HG02571 (cell line): ENCODE results near the gene RSRC1.
"Not testable (repeated sequence)": the region's sequence is repeated elsewhere in the genome, so short reads cannot be mapped to it uniquely, and the experiment has no call there.

ENCODE experiments used
- ATAC-seq: cut with Tn5 transposase; IDR thresholded peaks from one replicate; pipeline ENCODE4 v1.9.1; 2021; ENCODE audit warnings: mild to moderate bottlenecking, moderate library complexity; ENCODE audit not compliant: unreplicated experiment

The RSRC1 gene

DNA sequence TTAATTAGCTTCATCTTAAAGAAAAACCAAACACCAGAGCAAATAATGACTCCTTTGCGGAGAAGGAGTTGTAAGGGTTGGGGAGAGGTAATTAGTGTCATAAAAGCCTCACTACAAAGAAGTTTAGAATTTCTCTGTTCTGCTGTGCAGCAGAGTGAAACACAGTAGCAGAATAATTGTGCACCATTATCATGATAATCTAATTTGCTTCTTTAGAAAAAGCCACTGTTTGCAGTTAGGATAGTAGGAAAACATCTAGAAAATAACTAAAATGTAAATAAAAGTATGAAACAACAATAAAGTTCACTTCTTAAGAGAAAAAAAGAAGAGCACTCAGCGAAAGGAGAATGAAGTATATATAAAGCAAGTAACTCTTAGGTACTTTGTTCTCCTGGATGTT lies 9.2 kb upstream of the RSRC1 start:
- ATAC-seq: no peak

DNA sequence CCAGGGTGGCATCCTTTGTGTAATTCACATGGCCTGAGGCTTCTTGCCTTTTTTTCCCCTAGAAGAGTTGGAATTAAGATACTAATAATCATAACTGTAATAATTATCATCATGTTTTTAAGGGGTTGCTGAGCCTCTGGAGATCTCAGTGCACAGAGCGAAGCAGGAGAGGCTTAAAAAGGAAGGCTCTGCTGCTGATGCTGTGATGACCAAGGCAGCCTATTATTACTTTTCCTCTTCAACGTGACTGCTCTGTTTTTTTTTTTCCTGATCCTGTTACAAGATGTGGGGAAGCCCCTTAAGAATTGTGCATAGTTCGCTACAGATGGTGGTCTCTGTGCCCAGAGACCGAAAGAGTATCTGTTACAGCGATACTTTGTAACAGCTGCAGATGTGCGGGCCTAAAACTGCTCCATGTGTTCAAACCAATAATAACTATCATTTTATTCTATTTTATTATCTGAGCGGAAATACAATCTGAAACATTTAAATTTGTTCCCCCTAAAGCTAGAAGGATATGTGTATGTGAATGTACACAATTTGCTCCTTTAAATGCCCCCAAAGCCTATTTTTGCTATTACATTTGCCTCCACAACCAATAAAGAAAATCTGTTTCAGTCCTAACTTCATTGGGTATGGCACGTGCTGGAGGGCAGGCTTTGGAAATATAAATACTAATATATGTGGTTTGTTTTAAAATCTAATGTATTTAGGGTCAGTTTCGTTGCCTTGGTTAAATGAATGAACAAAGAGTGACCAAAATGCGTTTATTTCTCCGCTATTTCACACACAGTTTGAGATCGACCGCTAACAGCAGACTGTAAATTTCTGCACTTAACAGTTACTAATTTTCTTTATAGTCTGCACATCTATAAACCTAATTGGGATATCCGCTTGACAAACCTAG lies 8.3 kb upstream of the RSRC1 start:
- ATAC-seq: no peak

DNA sequence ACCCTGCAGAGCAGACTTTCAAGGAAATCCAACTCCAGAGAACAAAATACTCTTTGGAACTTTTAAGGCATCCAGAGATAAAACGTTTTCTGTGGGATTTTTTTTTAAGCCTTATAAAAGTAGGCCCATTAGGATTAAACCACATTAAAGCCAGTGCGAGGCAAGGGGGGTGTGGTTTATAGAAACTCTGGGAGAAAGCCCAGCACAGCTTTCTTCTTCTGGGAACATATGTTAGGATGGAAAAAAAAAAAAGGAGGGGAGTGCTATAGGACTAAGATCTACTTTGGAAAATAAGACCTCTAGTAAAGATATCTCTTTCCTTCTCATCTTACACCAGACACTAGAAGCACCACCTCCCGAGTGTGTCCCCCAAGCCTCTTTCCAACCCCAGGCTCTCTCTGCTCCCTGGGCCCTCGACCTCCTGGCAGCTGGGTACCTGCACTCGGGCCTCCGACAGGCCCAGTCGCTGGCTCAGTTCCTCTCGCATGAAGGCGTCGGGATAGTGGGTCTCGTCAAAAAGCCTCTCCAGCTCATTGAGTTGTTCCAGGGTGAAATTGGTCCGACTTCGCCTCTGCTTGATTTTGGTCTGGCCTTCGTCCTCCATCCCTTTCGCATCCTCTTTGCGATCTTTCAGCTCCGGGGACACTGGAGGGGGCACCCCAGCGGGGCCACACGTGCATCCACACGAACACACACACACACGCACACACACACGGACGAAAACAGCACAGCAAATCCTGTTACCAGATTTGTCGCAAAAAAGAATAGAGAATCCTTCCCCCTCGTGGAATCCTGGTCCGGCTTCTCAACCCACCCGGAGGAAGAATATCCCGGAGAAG lies 7.4 kb upstream of the RSRC1 start:
- no peak for ATAC-seq

DNA sequence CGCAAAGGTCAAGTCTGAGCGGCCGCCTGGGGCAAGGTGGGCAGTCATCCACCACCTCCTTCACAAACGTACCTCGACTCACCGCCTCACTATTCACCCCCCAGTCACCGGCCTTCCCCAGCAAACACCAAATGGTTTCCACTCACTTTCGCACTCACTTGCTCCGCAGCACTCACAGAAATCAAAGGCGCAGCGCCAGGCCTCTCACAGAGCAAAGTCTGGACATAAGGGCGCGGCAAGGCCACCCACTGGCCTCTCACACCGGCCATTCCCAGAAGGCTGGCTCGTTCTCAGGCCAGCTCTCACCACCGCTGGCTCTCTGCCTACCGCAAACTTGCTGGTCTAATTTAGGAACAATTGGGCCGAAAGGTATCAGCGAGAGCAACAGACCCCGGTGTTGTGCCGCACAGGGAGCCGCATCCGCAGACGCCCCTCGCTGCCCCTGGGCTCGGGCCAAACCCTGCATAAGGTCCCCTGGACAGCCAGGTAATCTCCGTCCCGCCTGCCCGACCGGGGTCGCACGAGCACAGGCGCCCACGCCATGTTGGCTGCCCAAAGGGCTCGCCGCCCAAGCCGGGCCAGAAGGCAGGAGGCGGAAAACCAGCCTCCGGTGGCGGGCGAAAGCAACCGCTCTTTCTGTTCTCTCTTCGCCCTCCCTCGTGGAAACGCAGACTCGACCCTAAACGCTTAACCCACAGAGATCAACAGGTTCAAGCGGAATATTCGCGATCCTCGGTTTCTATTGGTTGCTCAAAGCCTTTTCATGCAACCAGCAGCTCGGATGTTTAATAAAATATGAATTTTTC lies 6.6 kb upstream of the RSRC1 start:
- ATAC-seq: no peak

DNA sequence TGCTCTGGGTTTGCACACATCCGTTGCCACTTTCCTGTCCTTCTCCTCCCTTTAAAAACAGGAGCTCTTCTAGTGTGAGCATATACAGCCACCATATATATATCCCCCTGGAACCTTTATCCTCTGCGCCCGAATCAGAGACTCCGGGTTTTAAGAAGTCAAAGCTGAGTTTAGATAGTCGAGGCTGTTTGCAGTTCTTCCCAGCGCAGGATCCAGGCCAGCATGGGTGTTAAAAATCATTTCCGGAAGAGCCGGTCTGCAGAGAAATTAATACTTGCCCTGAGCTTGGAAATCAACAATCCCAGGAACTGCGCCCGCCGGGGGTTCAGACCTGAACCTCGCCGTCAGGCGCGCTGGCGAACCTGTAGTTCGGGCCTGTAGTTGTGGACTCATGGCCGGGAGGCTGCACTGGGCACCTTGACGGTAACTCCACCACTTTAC lies 6.0 kb upstream of the RSRC1 start:
- no peak for ATAC-seq

DNA sequence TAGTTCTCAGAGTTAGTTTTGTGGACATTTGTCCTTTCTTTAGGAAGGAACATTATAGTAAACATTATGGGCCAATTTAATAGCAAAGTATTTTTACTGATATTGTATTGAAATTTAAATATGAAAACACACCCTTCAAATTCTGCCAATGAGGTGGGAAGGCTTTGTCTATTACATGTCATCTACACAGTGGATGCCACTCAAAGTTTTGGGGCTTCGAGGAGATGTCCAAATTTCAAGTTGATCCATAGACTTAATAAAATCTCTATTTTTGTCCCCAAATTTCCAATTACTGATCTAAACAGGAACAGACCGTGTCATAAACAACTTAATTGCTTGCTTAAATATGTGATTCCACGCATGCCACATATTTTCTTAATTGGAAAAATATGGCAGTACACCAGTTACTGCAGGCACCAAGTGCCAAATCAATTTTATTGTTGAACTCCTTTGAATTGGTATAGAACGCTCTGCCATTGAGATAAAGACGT lies 5.4 kb upstream of the RSRC1 start:
- no peak for ATAC-seq

DNA sequence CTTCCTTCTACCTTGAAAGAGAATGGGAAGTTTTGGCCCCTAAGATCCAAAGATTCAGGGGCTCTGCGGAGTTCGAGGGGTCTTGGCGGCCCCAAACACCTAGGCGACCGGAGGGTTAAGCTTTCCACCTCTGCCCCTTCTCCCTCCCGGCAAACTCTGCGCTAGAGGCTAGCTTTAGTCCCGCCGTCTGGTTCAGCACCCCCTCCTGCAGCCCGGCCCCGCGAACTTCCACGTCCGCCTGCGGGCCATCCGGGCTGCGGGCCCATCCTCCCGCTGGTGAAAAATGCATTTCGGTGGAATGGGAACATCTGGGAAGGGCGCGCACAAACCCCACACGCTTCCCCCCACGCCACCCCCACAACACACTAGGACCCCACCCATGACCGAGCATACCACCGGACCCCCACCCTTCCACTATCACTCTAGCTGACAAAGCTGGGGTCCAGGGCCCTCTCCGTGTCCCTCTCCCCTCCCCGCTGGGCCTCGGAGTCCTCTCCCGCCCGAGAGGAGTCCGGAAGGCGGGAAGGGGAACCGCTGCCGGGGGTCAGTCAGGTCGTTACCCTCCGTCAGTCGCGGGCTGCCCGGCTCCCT lies 4.7 kb upstream of the RSRC1 start:
- ATAC-seq: no peak

DNA sequence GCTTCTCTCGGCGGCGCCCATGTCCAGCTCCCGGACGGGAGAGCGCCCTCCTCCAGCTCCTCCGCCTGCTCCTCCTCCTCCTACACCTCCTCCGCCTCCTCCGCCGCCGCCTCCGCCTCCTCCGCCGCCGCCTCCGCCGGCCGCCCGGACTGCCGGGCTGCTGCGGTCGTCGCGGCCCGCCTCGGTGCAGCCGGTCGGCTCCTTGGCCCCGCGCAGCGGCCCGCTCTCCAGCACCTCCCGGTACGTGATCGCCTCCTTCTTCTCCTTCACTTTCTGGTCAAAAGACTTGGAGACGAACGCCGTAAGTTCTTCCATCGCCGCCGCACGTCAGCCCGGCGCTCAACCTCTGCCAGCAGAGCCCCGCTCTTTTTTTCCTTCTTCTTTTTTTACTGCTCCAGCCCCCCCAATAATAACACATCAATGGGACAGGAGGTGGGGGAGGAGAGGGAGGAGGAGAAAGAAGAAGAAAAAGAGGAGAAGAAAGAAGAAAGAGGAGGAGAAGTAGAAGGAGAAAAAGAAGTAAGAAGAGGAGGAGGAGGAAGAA lies 4.1 kb upstream of the RSRC1 start:
- no peak for ATAC-seq

DNA sequence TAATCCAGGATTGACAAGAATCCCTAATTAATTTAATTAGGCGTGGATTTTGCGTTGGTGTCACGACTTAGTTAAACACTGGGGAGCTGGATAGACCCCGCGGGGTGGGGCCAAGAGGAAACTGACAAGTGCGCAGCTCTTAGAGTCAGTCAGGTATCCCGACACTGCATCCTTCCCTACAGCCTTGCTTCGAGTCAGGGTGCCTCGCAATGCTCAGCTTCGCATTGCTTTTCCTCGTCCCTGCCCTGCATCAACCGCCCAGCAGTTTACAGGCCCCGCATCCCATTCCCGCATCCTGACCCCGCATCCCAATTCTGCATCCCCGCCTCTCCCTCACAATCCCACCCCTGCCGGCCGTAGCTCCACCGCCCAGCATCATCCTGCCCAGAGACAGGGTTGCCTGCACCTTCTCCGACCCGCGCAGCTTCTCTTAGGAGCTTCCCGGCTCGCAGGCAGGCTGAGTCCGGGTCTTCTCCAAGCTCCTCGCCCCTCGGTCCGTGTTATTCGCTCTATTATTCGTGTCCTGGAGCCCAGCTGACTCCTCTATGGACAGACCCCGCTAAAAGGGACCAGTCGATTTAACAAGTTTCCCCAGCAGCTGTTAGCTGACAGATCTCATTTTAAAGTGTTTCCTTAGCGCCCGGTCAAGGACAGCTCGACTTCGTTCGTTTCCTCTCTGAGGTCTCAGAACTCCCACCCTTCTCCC lies 3.0 kb upstream of the RSRC1 start:
- ATAC-seq: no peak

DNA sequence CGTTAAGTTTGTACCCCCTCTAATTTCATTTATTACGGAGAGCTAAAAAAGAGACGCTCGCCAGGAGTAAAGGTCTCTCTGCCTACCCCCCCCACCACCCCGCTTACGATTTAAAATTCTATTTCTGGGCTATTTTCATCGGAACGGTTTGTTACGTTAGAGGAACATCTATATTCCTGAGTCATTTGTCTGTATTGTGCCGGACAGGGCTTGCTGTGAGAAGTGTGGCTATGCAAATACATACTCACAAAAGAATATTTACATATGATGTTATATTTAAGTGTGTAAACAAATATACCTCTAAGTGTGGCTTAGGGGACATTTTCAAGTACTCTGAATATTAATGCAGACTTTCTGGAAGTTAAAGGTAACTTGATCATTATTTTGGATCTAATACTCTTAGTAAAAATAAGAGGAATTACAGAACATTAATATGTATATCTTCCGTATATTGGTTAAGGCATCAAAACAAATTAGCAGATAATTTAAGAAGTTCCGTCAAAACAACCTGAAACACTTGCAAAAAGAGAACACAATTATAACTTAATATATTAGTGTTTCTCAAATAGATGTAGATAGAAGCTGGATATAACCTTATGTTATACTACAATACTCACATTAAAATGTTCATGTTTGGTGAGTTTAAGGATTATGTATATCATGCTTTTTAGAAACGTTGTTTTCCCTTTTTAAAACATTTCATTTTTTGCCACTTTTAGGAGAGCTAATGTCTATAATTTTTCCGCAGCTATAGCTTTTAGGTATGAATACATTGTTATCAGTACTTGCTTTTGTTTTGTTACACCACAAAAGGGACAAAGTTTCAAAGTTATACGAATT lies 2.1 kb upstream of the RSRC1 start:
- ATAC-seq: no peak

DNA sequence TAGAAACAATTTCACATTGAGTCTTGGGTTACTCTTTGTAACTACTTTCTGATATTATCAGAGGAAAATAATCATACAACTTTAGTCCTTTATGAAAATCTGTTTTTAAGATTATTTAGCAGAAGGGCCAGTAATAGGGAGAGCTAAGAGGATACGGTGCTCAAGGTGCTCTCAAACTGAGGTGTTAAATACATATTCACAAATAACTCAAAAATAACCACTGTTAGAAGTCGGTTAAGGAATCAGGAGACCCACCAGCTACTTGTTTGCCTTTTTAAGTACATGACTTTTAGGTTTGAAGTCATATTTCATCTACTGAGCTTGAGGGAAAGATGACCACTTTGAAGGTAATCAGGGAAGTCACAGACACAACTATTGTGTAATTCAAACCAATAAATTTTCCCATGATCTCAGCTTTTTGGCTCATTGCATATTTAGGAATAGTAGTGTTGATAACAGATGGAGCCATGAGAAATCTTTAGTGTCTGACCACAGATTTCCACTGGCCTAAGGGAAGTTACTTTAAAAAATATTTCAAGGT lies 1.4 kb upstream of the RSRC1 start:
- no peak for ATAC-seq

DNA sequence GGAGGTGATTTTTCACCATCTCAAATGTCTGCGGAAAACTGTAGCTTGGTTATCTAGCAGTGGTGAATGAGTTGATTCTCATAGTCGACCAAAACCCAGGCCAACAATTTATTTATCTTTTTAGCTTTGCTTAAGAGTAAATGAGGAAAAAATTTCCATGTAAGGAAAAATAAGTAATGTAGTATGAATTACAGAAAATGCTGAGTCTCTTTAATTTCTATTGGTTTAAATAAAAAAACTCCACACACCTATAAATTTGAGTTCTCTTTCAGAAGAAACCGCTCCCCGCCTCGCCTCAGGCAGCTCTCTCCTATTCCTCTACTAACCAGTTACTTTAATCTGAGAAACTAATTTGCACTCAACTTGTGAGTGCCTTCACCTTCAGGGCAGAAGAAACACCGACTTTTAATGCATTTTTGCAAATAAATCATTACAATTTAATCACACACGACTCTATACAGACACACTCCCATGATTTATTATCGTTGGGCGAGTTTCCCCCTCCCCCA lies 540 bp upstream of the RSRC1 start:
- no peak for ATAC-seq

DNA sequence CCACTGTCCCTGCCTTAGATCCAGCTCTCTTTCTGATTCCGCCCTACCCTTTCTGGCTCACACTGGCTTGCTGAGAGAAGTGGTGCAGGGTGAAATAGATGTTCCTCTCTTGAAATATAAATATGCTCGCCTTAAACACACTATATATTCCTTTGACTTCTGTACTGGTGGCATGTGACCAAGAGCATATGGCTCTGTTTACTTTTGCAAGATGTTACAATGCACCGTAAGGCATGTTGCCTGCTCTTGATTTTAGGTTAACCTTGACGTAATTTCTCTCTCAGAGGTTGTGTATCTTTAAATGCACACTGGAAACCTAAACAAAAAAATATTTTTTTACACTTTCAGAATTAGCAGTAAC lies 749 bp downstream of the RSRC1 start:
- no peak for ATAC-seq

DNA sequence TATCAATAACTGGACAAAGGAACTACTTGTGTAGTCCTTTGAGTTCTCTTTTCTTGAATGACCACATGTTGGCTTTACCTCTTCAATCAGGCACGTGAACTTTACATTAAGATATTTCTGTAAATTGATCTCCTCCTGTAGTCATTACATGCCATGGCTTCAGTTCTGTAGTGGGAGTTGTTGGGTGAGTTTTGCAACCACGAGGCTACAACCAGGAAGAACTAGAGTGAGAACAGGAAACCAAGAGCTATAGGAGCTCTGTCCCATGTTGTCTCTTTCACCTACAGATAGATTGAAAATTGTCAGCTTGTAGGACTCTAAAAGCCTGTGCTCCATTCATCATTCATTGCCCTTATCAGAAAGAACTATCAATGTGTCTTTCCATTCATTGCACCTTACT lies 2.0 kb downstream of the RSRC1 start:
- ATAC-seq: no peak

DNA sequence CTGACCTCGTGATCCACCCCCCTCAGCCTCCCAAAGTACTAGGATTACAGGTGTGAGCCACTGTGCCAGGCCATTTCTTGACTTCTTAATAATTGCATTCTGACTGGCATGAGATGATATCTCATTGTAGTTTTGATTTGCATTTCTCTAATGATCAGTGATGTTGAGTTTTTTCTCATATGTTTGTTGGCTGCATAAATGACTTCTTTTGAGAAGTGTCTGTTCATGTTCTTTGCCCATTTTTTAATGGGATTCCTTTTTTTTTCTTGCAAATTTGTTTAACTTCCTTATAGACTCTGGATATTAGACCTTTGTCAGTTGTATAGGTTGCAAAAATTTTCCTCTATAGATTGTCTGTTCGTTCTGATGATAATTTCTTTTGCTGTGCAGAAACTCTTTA lies 3.7 kb downstream of the RSRC1 start:
- ATAC-seq: not testable (repeated sequence)

DNA sequence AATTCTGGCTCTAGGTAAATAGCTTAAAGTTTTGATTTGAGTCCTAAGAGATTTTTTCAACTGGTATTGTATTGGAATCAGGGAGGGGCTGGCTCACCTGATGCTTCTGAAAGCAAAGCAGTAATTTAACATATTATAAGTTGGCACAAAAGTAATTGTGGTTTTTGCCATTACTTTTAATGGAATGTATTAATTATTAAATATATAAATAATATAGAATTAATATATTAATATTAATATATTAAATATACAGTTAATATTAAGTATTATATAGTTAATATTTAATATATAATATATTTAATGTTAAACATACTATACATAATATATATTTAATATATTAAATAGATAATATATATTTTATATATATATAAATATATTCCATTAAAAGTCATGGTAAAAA lies 10.4 kb downstream of the RSRC1 start:
- ATAC-seq: no peak

DNA sequence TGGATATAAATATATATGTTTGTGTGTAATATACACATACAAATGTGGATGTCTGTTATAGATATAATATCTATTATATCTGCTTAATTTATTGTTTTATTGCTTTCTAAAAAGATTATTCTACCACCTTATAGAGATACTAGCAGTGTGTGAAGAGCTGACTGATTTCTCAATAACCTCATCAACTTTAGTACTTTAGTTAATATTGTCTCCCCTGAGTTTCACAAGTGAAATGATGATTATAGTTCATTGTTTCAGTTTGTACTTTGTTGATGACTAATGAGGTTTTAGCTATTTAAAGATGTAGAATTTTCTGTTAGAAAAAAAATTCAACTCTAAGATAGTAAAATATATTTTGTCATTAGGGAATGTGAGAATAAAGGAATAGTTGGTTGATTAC lies 11.4 kb downstream of the RSRC1 start:
- no peak for ATAC-seq

DNA sequence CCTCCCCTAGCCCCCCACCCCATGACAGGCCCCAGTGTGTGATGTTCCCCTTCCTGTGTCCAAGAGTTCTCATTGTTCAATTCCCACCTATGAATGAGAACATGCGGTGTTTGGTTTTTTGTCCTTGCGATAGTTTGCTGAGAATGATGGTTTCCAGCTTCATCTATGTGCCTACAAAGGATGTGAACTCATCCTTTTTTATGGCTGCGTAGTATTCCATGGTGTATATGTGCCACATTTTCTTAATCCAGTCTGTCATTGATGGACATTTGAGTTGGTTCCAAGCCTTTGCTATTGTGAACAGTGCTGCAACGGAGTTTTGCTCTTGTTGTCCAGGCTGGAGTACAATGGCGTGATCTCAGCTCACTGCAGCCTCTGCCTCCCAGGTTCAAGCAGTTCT lies 12.8 kb downstream of the RSRC1 start:
- ATAC-seq: not testable (repeated sequence)
